ENCODE measurements around the gene MYOD1. TPM values are rescaled to one million over a fixed set of nuclear protein-coding genes. Genes with fewer than 3 reads are reported as not detected.

MYOD1 gene
- total and polyA plus RNA-seq, 9 donors = not detected

DNA sequence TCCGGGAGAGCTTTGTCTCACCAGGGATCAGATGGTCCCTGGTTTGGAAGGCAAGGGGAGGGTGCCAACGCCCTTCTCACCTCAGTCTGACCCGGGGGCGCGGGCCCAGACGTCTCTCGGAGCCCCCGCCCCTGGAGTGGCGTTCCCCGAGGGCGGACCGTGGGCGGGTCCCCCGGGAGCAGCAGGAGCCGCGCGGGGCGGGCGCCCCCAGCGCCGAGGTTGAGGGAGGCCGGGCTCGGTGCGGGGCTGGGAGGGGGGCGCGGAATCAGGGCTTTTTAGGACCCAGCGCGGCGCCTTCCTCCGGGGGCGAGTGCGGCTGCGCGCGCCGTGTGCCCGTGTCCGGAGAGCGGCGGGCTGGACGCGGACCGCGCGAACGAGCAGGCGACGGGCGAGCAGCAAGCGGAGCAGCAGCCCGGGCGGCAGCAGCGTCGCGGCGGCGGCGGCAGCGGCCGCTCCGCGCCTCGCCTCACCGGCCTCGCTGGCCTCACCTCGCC lies 15.1 kb downstream of the MYOD1 start, which contains the start of gene KCNC1:
KCNC1 (plus strand) TSS at position 364 of the 494 bp plus-strand sequence. CDS start 1,222 bp downstream, outside the sequence.
- Histone ChIP-seq H3K36me3 (no peaks in the 10 kb centered on the region), H3K9me3 (no peaks in the 10 kb centered on the region), H3K27ac (no peak within 1 kb of the TSS), H3K4me1 (ENCODE audit: insufficient read depth) (peaks cover 6% of the 10 kb centered on the region), H3K27me3 (no peaks in the 10 kb centered on the region), H3K4me3 (peak within 1 kb of the TSS; percentile 31)
- intact Hi-C loops (cut with DNase I) = loop anchor here in 3 of 4 donors (5.0 kb wide), 1 partner anchor 243 kb away; no protein-coding TSS in a partner anchor
- DNase-seq = peak in 4 of 5 donors; percentile 12 to 55 (median 35)
- TF ChIP-seq, protein P1, sequence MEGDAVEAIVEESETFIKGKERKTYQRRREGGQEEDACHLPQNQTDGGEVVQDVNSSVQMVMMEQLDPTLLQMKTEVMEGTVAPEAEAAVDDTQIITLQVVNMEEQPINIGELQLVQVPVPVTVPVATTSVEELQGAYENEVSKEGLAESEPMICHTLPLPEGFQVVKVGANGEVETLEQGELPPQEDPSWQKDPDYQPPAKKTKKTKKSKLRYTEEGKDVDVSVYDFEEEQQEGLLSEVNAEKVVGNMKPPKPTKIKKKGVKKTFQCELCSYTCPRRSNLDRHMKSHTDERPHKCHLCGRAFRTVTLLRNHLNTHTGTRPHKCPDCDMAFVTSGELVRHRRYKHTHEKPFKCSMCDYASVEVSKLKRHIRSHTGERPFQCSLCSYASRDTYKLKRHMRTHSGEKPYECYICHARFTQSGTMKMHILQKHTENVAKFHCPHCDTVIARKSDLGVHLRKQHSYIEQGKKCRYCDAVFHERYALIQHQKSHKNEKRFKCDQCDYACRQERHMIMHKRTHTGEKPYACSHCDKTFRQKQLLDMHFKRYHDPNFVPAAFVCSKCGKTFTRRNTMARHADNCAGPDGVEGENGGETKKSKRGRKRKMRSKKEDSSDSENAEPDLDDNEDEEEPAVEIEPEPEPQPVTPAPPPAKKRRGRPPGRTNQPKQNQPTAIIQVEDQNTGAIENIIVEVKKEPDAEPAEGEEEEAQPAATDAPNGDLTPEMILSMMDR (IDR thresholded peaks at IDR 0.05) = no peak
- TF ChIP-seq EP300 (IDR thresholded peaks at IDR 0.05) (no peak), POLR2A (IDR thresholded peaks at IDR 0.05) (no peak)
- 0 to 1% (median 0%) methylated on average over 31 to 66 of the region's 66 CpGs for WGBS, 3 donors

DNA sequence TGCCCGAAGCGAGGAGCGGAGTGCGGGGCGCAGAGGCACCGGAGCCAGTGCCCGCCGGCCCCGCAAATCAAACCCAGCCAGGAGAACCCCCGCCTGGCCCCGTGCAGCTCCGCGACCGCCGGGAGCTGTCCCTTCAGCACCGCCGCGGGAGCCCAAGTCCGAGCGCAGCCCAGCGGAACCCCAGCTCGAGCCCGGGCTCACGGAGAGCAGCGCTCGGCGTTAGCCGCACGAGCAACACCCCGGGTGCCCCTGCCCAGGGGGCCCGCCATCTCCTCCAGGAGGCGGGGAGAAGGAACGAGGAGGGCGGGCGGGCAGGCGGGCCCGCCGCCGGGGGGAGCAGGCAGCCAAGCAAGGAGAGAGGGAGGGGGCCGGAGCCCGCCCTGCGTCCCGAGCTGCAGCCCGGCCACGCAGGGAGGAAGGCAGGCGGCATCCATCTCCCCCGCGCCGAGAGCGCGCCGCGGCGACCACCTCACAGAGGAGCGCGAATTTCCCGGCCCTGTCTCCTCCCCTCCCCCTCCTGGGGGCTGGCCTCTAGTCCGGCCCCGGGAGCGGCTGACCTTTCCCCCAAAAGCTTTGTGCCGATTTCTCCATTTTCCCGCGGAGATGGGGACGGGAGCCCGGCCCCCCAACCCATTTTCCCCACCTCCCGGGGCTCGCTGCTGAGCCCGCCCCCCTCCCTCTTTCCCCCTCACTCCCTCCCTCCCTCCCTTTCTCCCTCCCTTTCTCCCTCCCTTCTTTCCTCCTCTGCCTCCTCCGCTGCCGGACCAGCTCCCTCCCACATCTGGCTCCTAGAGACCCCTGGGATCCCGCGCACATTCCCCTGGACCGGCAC lies 15.8 kb downstream of the MYOD1 start:
- Histone ChIP-seq H3K4me3 (peak overlapping the region; percentile 16), H3K36me3 (no peaks in the 10 kb centered on the region), H3K9me3 (no peaks in the 10 kb centered on the region), H3K27ac (no peak overlapping the region), H3K27me3 (no peaks in the 10 kb centered on the region), H3K4me1 (ENCODE audit: insufficient read depth) (peaks cover 6% of the 10 kb centered on the region)
- WGBS, 3 donors = 1 to 2% (median 1%) methylated on average over 60 to 69 of the region's 73 CpGs
- peak; percentile 32 to 81 (median 64) for DNase-seq
- TF ChIP-seq POLR2A (IDR thresholded peaks at IDR 0.05) (no peak), EP300 (IDR thresholded peaks at IDR 0.05) (no peak)
- TF ChIP-seq, protein P1 (IDR thresholded peaks at IDR 0.05) = no peak
- intact Hi-C loops (cut with DNase I) = loop anchor here in 3 of 4 donors (5.0 kb wide), 1 partner anchor 242 kb away; no protein-coding TSS in a partner anchor

DNA sequence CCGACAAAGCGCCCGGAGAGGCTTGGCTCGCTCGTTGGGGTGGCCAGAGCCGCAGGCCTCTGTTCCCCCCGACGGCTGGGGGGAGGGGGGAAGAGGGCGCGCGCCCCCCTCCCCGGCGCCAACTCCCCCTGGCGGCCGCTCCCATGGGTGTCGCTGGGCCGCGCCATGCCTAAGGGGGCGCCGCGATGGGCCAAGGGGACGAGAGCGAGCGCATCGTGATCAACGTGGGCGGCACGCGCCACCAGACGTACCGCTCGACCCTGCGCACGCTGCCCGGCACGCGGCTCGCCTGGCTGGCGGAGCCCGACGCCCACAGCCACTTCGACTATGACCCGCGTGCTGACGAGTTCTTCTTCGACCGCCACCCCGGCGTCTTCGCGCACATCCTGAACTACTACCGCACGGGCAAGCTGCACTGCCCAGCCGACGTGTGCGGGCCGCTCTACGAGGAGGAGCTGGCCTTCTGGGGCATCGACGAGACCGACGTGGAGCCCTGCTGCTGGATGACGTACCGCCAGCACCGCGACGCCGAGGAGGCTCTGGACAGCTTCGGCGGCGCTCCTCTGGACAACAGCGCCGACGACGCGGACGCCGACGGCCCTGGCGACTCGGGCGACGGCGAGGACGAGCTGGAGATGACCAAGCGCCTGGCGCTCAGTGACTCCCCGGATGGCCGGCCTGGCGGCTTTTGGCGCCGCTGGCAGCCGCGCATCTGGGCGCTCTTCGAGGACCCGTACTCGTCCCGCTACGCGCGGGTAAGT lies 16.6 kb downstream of the MYOD1 start:
- WGBS, 3 donors = 5 to 8% (median 7%) methylated on average over 52 to 102 of the region's 102 CpGs
- Histone ChIP-seq H3K36me3 (no peaks in the 10 kb centered on the region), H3K27ac (no peak overlapping the region), H3K27me3 (no peaks in the 10 kb centered on the region), H3K9me3 (no peaks in the 10 kb centered on the region), H3K4me3 (no peak overlapping the region), H3K4me1 (ENCODE audit: insufficient read depth) (peaks cover 6% of the 10 kb centered on the region)
- DNase-seq = peak in 1 of 5 donors; percentile 25
- intact Hi-C loops (cut with DNase I) = no loop called here
- TF ChIP-seq, protein P1 (IDR thresholded peaks at IDR 0.05) = no peak
- TF ChIP-seq POLR2A (IDR thresholded peaks at IDR 0.05) (no peak), EP300 (IDR thresholded peaks at IDR 0.05) (no peak)

DNA sequence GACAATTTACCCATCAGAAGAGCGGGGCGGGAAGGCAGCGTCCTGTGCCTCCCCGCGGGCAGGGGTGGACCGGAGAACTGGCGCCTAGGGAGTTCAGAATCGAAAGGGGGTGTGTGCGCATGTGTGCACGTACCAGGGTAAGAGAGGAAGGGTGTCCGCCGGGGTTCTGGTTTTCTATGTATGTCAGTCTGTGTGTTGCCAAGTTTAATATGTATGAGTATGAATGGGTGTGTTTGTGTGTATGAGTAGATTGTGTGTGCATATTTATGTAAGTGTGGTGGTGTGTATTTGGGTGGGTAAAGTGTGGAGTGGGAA lies 17.2 kb downstream of the MYOD1 start:
- WGBS, 3 donors = 28 to 44% (median 34%) methylated on average over 12 of the region's 12 CpGs
- Histone ChIP-seq H3K9me3 (no peaks in the 10 kb centered on the region), H3K27me3 (no peaks in the 10 kb centered on the region), H3K27ac (no peak overlapping the region), H3K36me3 (no peaks in the 10 kb centered on the region), H3K4me1 (ENCODE audit: insufficient read depth) (peaks cover 6% of the 10 kb centered on the region), H3K4me3 (no peak overlapping the region)
- intact Hi-C loops (cut with DNase I) = no loop called here
- DNase-seq = peak in 1 of 5 donors; percentile 12
- TF ChIP-seq, protein P1 (IDR thresholded peaks at IDR 0.05) = no peak
- TF ChIP-seq POLR2A (IDR thresholded peaks at IDR 0.05) = no peak
- no peak for TF ChIP-seq EP300 (IDR thresholded peaks at IDR 0.05)

Measured in ovary (tissue), 9 donors.